H1 (cell line): ENCODE measurements around the gene TSPEAR. TPM values are rescaled to one million over a fixed set of nuclear protein-coding genes. Genes with fewer than 3 reads are reported as not detected.
A peak's percentile ranks its signal among the peaks of the same experiment; 100 is the strongest.

Experiments
- BCL11A ChIP-seq, 2 experiments: IDR thresholded peaks; one replicate each; pipeline ENCODE4 v1.6.1; 2011; ENCODE audit warnings: low read depth in 2 of 2, low read length in 2 of 2, mild to moderate bottlenecking in 2 of 2
- CBX8 ChIP-seq: fragments of 300-800, 300-1000 bp; sonication (generic); IDR thresholded peaks from 2 replicates; pipeline ENCODE4 v1.7.1; 2016; ENCODE audit warnings: low read depth, low read length, borderline replicate concordance
- CREB1 ChIP-seq: IDR thresholded peaks from 2 replicates; pipeline ENCODE4 v1.6.1; 2012; ENCODE audit warnings: inconsistent platforms
- HDAC2 ChIP-seq, 2 experiments: fragments of 300-600 bp in 1 of 2; sonication (generic) in 1 of 2; IDR thresholded peaks; 2 replicates each; pipeline ENCODE4 v1.6.1; 2011 to 2012; ENCODE audit warnings: low read depth in 2 of 2, low read length in 2 of 2, mild to moderate bottlenecking in 2 of 2, moderate library complexity in 2 of 2, borderline replicate concordance in 1 of 2, inconsistent platforms in 1 of 2
- JUN ChIP-seq: IDR thresholded peaks from 2 replicates; pipeline ENCODE4 v1.6.1; 2011; ENCODE audit warnings: low read depth, mild to moderate bottlenecking, improper control_type of control experiment, low read length
- SUZ12 ChIP-seq: fragments of 200-600 bp; sonication (generic); IDR thresholded peaks from 2 replicates; pipeline ENCODE4 v1.6.1; 2012; ENCODE audit warnings: mild to moderate bottlenecking, inconsistent platforms, low read length, moderate library complexity, mixed read lengths
- polyA plus RNA-seq, 7 experiments: library from polyadenylated mRNA; depleted of rRNA in 3 of 7; stranded (reverse) in 5 of 7; unstranded in 2 of 7; fragments of >200 nt in 5 of 7; fragments of 200-250 nt in 2 of 7; gene quantifications; 1 replicate in 5 of 7; 2 replicates in 1 of 7; 4 replicates in 1 of 7; pipeline versions ENCODE4 v1.2.1 to v1.2.3, GENCODE V29; 2011 to 2013; ENCODE audit warnings: missing spikeins in 2 of 7, mixed read lengths in 2 of 7
- total RNA-seq: library from RNA; stranded (reverse); fragmentation: NEBNext Ultra II Directional; extraction: Animal tissue kit (Norgen Biotek cat#: 25700); gene quantifications from 2 replicates; pipeline ENCODE4 v1.2.1, GENCODE V29; 2021
- TF ChIP-seq, protein P1 (sequence below): IDR thresholded peaks from 2 replicates; pipeline ENCODE4 v1.6.1; 2011; ENCODE audit warnings: low read depth, mild to moderate bottlenecking, low read length; ENCODE audit not compliant: insufficient read depth
- TF ChIP-seq, protein P2 (sequence below), 3 experiments: IDR thresholded peaks; 1 replicate in 2 of 3; 2 replicates in 1 of 3; pipeline versions ENCODE4 v1.5.1 to v1.6.1; 2011; ENCODE audit warnings: low read length in 3 of 3, mild to moderate bottlenecking in 3 of 3, inconsistent platforms in 2 of 3, low read depth in 1 of 3, moderate library complexity in 1 of 3; ENCODE audit not compliant: insufficient read depth in 1 of 3; ENCODE audit errors: control extremely low read depth in 1 of 3
- TF ChIP-seq, protein P3 (sequence below): IDR thresholded peaks from 2 replicates; pipeline ENCODE4 v1.6.1; 2011; ENCODE audit warnings: low read length, improper control_type of control experiment

The TSPEAR gene
- total and polyA plus RNA-seq, 2 of the 8 experiments (the other 6 are each of a cell fraction or from before 2014, with no cell fraction given): 0.58 to 0.89 TPM

DNA sequence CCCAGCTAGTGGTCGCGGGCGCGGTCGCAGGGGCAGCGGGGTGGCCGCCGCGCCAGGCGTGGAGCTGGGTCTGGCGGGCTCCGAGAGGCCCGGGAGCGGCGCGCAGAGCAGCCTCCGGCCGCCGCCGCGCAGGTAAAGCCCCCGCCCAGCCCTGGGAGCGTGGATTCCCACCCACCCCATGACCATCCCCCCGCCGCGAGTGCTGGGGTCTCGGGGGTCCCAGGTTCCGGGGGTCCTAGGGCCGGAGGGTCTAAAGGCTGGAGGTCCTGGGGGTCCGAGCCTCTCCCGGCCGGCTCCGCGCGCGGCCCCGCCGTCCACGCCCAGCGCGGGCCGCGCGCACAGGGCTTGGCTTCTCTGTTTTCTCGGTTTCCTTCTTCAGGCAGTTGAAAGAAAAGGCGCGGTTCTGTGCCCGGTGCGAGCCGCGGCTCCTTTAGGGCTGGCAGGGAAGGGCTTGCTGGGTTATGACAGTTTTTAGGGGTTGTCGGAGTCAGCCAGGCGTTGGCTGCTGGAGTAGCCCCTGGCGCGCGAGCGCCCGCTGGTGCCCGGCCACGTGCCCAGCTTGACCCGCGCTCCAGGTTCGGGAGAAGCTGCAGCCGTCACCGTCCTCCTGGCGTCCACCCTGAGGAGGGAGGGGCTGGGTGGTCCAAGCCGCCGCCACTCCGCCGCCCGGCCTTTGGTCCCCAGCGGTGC is 255.7 kb downstream of the TSPEAR start (continued):
- TF ChIP-seq, protein P1, sequence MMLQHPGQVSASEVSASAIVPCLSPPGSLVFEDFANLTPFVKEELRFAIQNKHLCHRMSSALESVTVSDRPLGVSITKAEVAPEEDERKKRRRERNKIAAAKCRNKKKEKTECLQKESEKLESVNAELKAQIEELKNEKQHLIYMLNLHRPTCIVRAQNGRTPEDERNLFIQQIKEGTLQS: 0 out of 2 replicates have a peak, but pooled peaks have one; percentile 15
- TF ChIP-seq HDAC2 (IDR thresholded peaks at IDR 0.05; ENCODE audit: borderline replicate concordance in 1 of 2, low read depth in 2 of 2, low read length in 2 of 2) (0 out of 4 replicates have a peak, but pooled peaks of 1 of the 2 experiments have one; percentile 66), JUN (no peak), CREB1 (no peak), CBX8 (no peak), BCL11A (IDR thresholded peaks at IDR 0.05; ENCODE audit: low read depth in 2 of 2, low read length in 2 of 2) (no peak), SUZ12 (0 out of 2 replicates have a peak, but pooled peaks have one; percentile 22)
- TF ChIP-seq, protein P2, sequence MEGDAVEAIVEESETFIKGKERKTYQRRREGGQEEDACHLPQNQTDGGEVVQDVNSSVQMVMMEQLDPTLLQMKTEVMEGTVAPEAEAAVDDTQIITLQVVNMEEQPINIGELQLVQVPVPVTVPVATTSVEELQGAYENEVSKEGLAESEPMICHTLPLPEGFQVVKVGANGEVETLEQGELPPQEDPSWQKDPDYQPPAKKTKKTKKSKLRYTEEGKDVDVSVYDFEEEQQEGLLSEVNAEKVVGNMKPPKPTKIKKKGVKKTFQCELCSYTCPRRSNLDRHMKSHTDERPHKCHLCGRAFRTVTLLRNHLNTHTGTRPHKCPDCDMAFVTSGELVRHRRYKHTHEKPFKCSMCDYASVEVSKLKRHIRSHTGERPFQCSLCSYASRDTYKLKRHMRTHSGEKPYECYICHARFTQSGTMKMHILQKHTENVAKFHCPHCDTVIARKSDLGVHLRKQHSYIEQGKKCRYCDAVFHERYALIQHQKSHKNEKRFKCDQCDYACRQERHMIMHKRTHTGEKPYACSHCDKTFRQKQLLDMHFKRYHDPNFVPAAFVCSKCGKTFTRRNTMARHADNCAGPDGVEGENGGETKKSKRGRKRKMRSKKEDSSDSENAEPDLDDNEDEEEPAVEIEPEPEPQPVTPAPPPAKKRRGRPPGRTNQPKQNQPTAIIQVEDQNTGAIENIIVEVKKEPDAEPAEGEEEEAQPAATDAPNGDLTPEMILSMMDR (IDR thresholded peaks at IDR 0.05; ENCODE audit: control extremely low read depth in 1 of 3, insufficient read depth in 1 of 3, low read depth in 1 of 3, low read length in 3 of 3): peak in 2 of 3 experiments; percentile 1 to 11; a peak in 1 of 4 replicates
- TF ChIP-seq, protein P3, sequence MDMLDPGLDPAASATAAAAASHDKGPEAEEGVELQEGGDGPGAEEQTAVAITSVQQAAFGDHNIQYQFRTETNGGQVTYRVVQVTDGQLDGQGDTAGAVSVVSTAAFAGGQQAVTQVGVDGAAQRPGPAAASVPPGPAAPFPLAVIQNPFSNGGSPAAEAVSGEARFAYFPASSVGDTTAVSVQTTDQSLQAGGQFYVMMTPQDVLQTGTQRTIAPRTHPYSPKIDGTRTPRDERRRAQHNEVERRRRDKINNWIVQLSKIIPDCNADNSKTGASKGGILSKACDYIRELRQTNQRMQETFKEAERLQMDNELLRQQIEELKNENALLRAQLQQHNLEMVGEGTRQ: peak; percentile 44; the same call in 1 of the 2 replicates
